A549 treated with DMSO at 1 μM for 4 hours (cell line): Measurements from ENCODE around the gene MYCN. TPM values are rescaled to one million over a fixed set of nuclear protein-coding genes. Genes with fewer than 3 reads are reported as not detected.

ENCODE experiments used
- total RNA-seq: library from RNA; stranded (reverse); fragments of 200-300 nt; extraction: Qiagen RNA extraction; gene quantifications from 5 replicates; pipeline ENCODE4 v1.2.3, GENCODE V29; 2022; ENCODE audit warnings: low read depth

The MYCN gene
- total RNA-seq, result not detected in 5 replicates

DNA sequence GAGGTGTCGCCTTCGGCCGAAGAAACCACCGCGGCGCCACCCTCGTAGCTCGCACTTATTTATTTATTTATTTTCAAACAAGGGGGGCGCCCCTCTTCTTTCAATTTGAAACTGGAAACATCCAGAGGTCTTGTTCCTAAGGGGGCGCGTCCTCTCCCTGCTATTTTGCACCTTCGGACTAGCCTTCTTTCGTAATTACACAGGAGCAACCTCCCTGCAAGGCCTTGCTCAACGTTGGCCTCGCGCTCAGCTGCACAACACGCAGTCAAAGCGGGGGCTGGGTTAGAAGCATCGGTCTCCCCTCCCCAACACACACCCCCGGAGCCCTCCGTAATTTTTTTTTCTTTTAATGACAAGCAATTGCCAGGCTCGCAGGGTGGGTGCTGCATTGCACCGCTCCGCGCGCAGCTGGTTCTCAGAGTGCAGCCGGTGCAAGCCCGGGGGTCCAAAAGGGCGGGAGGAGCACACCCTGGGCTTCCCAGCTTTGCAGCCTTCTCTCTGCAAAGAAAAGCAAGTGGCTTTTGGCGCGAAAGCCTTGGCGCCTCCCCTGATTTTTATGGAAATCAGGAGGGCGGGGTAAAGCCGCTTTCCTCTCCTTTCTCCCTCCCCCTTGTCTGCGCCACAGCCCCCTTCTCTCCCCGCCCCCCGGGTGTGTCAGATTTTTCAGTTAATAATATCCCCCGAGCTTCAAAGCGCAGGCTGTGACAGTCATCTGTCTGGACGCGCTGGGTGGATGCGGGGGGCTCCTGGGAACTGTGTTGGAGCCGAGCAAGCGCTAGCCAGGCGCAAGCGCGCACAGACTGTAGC is at the start of gene MYCN:
Gene MYCN, plus strand, starts transcription at position 697 of the 807 bp plus-strand sequence. CDS start 1,515 bp downstream, outside the sequence.

